Hepatocyte (in vitro differentiated cells): ENCODE measurements around the gene STXBP6.

Source experiments
- CTCF ChIP-seq: fragments of 200-600 bp; sonication (generic); IDR thresholded peaks from 2 replicates; pipeline ENCODE4 v1.5.1; 2016; ENCODE audit warnings: antibody characterized with exemption, mild to moderate bottlenecking; ENCODE audit not compliant: poor library complexity
- EZH2 ChIP-seq: fragments of 200-600 bp; sonication (generic); IDR thresholded peaks from 2 replicates; pipeline ENCODE4 v1.6.1; 2016; ENCODE audit warnings: antibody characterized with exemption, mild to moderate bottlenecking, borderline replicate concordance

- TF ChIP-seq EZH2 (no peak), CTCF (no peak)
Measured at GRCh38 chr14:24889843-24890242, 160.1 kb downstream of the STXBP6 start.
